ENCODE measurements around the gene BTBD2.

Gene BTBD2

GRCh38 chr19:2014131-2014571 lies 1.4 kb downstream of the BTBD2 start:
- WGBS (ENCODE audit: extremely low coverage, insufficient coverage, insufficient read length), result no CpG with 5 or more reads among the region's 5 CpGs

DNA sequence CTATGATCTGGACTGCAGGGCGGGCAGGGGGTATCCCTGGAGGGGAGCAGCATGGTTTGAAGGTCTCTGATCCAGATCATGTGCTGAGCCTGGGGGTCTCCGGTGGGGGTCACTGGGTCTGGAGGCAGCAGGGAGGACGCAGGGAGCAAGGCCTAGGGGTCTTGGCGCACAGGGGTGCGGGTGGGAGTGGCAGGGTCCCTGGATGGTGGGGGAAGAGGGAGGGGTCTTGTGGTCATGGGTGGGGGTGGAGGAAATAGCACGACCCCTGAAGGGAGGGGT lies 1.9 kb downstream of the BTBD2 start:
- WGBS (ENCODE audit: extremely low coverage, insufficient coverage, insufficient read length), result no CpG with 5 or more reads among the region's 6 CpGs
- Histone ChIP-seq H2AFZ (ENCODE audit: insufficient read depth, low read length, poor library complexity) (no peak overlapping the region), H4K91ac (ENCODE audit: low read depth, low read length) (no peak overlapping the region), H3K27me3 (ENCODE audit: insufficient read depth, low read length) (no peaks in the 10 kb centered on the region), H4K12ac (ENCODE audit: low read depth, low read length) (no peak overlapping the region), H3K4ac (ENCODE audit: low read depth, low read length) (no peak overlapping the region), H3K9ac (ENCODE audit: low read length) (no peak overlapping the region), H3K18ac (ENCODE audit: low read length) (no peak overlapping the region), H3K36me3 (ENCODE audit: control insufficient read depth in 1 of 2, insufficient read depth in 2 of 2, low read length in 2 of 2) (no peaks in the 10 kb centered on the region), H2AK5ac (ENCODE audit: low read length) (no peak overlapping the region), H3K4me1 (ENCODE audit: control insufficient read depth in 1 of 2, insufficient read depth in 2 of 2, low read length in 2 of 2) (peaks cover 10 to 11% of the 10 kb centered on the region in 2 experiments), H4K8ac (ENCODE audit: low read depth, low read length) (no peak overlapping the region), H3K79me2 (ENCODE audit: control insufficient read depth, insufficient read depth, low read length, poor library complexity) (peaks cover 4% of the 10 kb centered on the region), H3K4me2 (ENCODE audit: low read length) (no peak overlapping the region), H3K27ac (ENCODE audit: low read depth, low read length) (no peak overlapping the region), H2BK12ac (ENCODE audit: low read length) (no peak overlapping the region), H2BK5ac (ENCODE audit: low read depth, low read length, poor library complexity) (no peak overlapping the region), H3K9me3 (ENCODE audit: insufficient read depth, low read depth, low read length) (peaks cover 5% of the 10 kb centered on the region), H3K14ac (ENCODE audit: low read length) (no peak overlapping the region), H2BK120ac (ENCODE audit: insufficient read depth, low read length, poor library complexity) (no peak overlapping the region), H3K4me3 (ENCODE audit: low read depth, low read length) (no peak overlapping the region), H3K79me1 (ENCODE audit: low read length) (peaks cover 3% of the 10 kb centered on the region), H3K23ac (ENCODE audit: low read length) (no peak overlapping the region)
- no peak for DNase-seq

More at GRCh38 chr19:2014131-2014571, 1.4 kb downstream of the BTBD2 start:
- Histone ChIP-seq H2AK5ac (ENCODE audit: low read length) (no peak overlapping the region), H2BK120ac (ENCODE audit: insufficient read depth, low read length, poor library complexity) (no peak overlapping the region), H3K79me1 (ENCODE audit: low read length) (peaks cover 3% of the 10 kb centered on the region), H3K27ac (ENCODE audit: low read depth, low read length) (no peak overlapping the region), H3K4ac (ENCODE audit: low read depth, low read length) (no peak overlapping the region), H3K18ac (ENCODE audit: low read length) (no peak overlapping the region), H3K9ac (ENCODE audit: low read length) (no peak overlapping the region), H4K12ac (ENCODE audit: low read depth, low read length) (no peak overlapping the region), H3K23ac (ENCODE audit: low read length) (no peak overlapping the region), H4K91ac (ENCODE audit: low read depth, low read length) (no peak overlapping the region), H3K4me3 (ENCODE audit: low read depth, low read length) (no peak overlapping the region), H2BK12ac (ENCODE audit: low read length) (no peak overlapping the region), H3K4me1 (ENCODE audit: control insufficient read depth in 1 of 2, insufficient read depth in 2 of 2, low read length in 2 of 2) (peaks cover 10 to 11% of the 10 kb centered on the region in 2 experiments), H3K36me3 (ENCODE audit: control insufficient read depth in 1 of 2, insufficient read depth in 2 of 2, low read length in 2 of 2) (no peaks in the 10 kb centered on the region), H2AFZ (ENCODE audit: insufficient read depth, low read length, poor library complexity) (no peak overlapping the region), H3K9me3 (ENCODE audit: insufficient read depth, low read depth, low read length) (peaks cover 5% of the 10 kb centered on the region), H4K8ac (ENCODE audit: low read depth, low read length) (no peak overlapping the region), H3K14ac (ENCODE audit: low read length) (no peak overlapping the region), H3K27me3 (ENCODE audit: insufficient read depth, low read length) (no peaks in the 10 kb centered on the region), H3K4me2 (ENCODE audit: low read length) (no peak overlapping the region), H3K79me2 (ENCODE audit: control insufficient read depth, insufficient read depth, low read length, poor library complexity) (peaks cover 4% of the 10 kb centered on the region), H2BK5ac (ENCODE audit: low read depth, low read length, poor library complexity) (no peak overlapping the region)
- no peak for DNase-seq

DNA sequence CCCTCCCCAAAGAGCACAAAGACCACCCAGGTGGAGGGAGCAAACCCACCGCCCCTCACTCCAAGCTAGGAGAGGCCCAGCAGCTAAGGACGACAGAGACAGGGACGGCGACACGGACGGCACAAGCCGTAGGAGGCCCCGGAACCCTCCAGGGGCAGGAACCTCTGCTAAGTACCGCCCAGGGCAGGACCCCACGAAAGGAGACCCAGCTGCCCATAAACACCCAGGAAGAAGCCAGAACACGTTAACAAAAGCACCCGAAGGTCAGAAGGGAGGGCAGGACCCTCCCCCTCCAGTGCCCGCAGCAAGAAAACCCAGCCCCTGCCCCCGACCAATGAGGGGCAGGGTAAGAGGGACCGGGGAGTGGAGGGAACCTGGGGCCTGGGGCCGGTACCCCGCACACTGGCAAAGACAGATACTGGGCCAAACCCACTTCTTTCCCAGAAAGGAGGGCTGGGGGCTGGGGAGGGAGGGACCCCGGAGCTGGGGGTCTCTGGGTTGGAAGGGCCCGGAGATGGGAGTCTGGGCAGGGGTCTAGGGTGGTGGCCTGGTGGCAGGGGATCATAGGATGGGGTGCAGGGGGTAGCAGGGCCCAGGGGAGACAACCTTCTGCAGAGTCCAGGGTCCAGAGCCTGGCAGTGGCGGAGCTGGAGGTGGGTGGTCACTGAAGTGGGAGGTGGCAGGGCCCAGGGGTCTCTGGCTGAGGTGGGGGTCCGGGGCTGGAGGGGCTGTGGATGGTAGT lies 2.4 kb downstream of the BTBD2 start:
- Histone ChIP-seq H3K4me2 (ENCODE audit: low read length) (no peak overlapping the region), H3K36me3 (ENCODE audit: control insufficient read depth in 1 of 2, insufficient read depth in 2 of 2, low read length in 2 of 2) (peaks cover 0 to 2% of the 10 kb centered on the region in 2 experiments), H2AK5ac (ENCODE audit: low read length) (no peak overlapping the region), H3K9ac (ENCODE audit: low read length) (no peak overlapping the region), H2BK5ac (ENCODE audit: low read depth, low read length, poor library complexity) (no peak overlapping the region), H3K9me3 (ENCODE audit: insufficient read depth, low read depth, low read length) (peaks cover 5% of the 10 kb centered on the region), H3K4me3 (ENCODE audit: low read depth, low read length) (no peak overlapping the region), H2AFZ (ENCODE audit: insufficient read depth, low read length, poor library complexity) (no peak overlapping the region), H2BK120ac (ENCODE audit: insufficient read depth, low read length, poor library complexity) (no peak overlapping the region), H3K27me3 (ENCODE audit: insufficient read depth, low read length) (no peaks in the 10 kb centered on the region), H4K91ac (ENCODE audit: low read depth, low read length) (no peak overlapping the region), H4K12ac (ENCODE audit: low read depth, low read length) (no peak overlapping the region), H4K8ac (ENCODE audit: low read depth, low read length) (no peak overlapping the region), H3K79me1 (ENCODE audit: low read length) (peaks cover 3% of the 10 kb centered on the region), H3K23ac (ENCODE audit: low read length) (no peak overlapping the region), H3K14ac (ENCODE audit: low read length) (no peak overlapping the region), H3K27ac (ENCODE audit: low read depth, low read length) (no peak overlapping the region), H3K18ac (ENCODE audit: low read length) (no peak overlapping the region), H2BK12ac (ENCODE audit: low read length) (no peak overlapping the region), H3K79me2 (ENCODE audit: control insufficient read depth, insufficient read depth, low read length, poor library complexity) (peaks cover 4% of the 10 kb centered on the region), H3K4me1 (ENCODE audit: control insufficient read depth in 1 of 2, insufficient read depth in 2 of 2, low read length in 2 of 2) (peaks cover 10 to 11% of the 10 kb centered on the region in 2 experiments), H3K4ac (ENCODE audit: low read depth, low read length) (no peak overlapping the region)
- WGBS (ENCODE audit: extremely low coverage, insufficient coverage, insufficient read length), result no CpG with 5 or more reads among the region's 21 CpGs
- DNase-seq, result no peak

DNA sequence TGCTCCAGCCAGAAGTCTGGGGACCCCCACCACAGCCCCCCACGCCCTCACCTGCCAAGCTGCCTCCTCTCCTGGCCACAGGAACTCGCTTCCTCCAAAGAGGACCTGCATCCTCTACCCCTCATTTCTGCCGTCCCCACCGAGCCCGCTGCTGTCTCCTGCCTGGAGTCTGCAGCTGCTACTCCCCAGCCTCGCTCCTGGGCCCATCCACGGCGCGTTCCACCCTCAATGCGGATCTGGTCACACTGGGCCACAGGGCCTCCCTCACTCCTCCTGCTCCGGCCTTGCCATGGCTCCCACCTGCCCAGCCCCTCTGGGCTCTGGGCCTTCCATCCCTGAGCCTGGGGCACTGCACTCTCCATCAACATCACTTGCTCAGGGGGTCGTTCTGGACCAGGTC lies 4.3 kb downstream of the BTBD2 start:
- Histone ChIP-seq H3K18ac (ENCODE audit: low read length) (no peak overlapping the region), H3K79me2 (ENCODE audit: control insufficient read depth, insufficient read depth, low read length, poor library complexity) (peaks cover 4% of the 10 kb centered on the region), H2BK120ac (ENCODE audit: insufficient read depth, low read length, poor library complexity) (no peak overlapping the region), H3K4me3 (ENCODE audit: low read depth, low read length) (no peak overlapping the region), H3K4ac (ENCODE audit: low read depth, low read length) (no peak overlapping the region), H2BK5ac (ENCODE audit: low read depth, low read length, poor library complexity) (no peak overlapping the region), H3K4me1 (ENCODE audit: control insufficient read depth in 1 of 2, insufficient read depth in 2 of 2, low read length in 2 of 2) (peaks cover 7% of the 10 kb centered on the region in 2 experiments), H2AFZ (ENCODE audit: insufficient read depth, low read length, poor library complexity) (no peak overlapping the region), H2BK12ac (ENCODE audit: low read length) (no peak overlapping the region), H4K91ac (ENCODE audit: low read depth, low read length) (no peak overlapping the region), H3K14ac (ENCODE audit: low read length) (no peak overlapping the region), H4K8ac (ENCODE audit: low read depth, low read length) (no peak overlapping the region), H3K9me3 (ENCODE audit: insufficient read depth, low read depth, low read length) (peaks cover 5% of the 10 kb centered on the region), H3K27ac (ENCODE audit: low read depth, low read length) (no peak overlapping the region), H3K27me3 (ENCODE audit: insufficient read depth, low read length) (no peaks in the 10 kb centered on the region), H4K12ac (ENCODE audit: low read depth, low read length) (no peak overlapping the region), H3K4me2 (ENCODE audit: low read length) (no peak overlapping the region), H3K9ac (ENCODE audit: low read length) (no peak overlapping the region), H3K79me1 (ENCODE audit: low read length) (peaks cover 3% of the 10 kb centered on the region), H3K23ac (ENCODE audit: low read length) (no peak overlapping the region), H2AK5ac (ENCODE audit: low read length) (no peak overlapping the region), H3K36me3 (ENCODE audit: control insufficient read depth in 1 of 2, insufficient read depth in 2 of 2, low read length in 2 of 2) (peaks cover 0 to 2% of the 10 kb centered on the region in 2 experiments)
- DNase-seq, result no peak
- whole genome bisulfite sequencing (ENCODE audit: extremely low coverage, insufficient coverage, insufficient read length), result no CpG with 5 or more reads among the region's 12 CpGs
